NCI-H2107 (cell line): ENCODE results near the gene PSIP1.
"Not testable (repeated sequence)": the region's sequence is repeated elsewhere in the genome, so short reads cannot be mapped to it uniquely, and the experiment has no call there.

Experiments used
- DNase-seq: peaks from one replicate; lab custom pipeline; 2025; lab: John Stamatoyannopoulos, UW

The PSIP1 gene

DNA sequence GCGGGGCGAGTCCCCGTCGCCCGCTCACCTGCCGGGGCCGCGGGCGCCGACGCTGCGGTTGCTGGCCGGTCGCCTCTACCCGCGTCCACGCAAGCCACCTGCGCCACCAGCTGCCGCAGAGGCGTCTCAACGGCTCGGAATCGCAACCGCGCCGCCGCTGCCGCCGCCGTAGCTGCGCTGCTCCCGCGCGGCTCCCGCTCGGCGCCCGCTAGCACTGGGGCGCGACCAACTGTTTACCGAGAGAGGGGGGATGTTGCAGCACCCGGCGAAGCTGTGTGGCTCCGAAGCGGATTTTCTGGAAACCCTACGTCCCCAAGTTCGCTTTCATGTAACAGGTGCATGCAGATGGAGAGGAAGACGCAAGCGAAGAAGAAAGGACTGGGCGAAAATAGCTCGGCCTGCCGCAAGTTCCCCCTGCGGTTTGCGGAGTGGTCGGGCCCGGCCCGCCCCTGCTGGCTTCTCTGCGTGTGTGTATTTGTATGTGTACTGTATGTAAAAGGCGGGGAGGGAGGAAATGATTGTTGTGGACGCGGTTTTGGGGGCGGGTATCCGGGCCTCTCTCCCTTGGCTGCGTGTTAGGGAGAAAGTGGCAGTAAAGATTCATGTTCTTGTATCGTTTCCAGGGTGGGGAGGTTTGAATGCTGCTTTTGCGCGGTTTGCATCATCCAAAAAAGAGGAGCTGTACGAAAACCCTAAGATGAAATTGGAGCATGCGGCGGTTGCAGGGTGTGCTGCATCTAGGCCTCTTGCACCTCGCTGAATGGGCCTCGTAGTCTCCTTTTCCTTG, at the start of gene PSIP1:
TSS of gene PSIP1 (minus strand) at position 182 of the 787 bp plus-strand sequence. CDS start 782 bp downstream, outside the sequence.
- peak; percentile 92 for DNase-seq

DNA sequence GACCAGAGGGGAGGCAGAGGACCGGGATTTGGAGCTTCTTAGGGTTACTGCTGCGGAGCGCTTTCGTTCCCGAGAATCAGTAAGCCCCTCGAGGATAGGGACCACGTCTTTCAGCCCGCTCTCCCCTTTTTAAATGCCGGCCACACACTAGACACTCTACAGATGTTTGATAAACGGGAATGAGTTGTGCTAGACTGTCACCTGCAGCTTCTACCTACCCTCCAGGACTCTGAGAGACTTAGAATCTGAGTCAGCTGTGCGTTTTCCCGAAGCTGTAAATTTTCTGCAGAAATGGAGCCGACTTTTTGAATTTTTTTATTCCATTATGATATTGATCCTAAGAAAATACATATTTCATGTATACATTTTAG, 42.7 kb upstream of the PSIP1 start:
- no peak for DNase-seq

DNA sequence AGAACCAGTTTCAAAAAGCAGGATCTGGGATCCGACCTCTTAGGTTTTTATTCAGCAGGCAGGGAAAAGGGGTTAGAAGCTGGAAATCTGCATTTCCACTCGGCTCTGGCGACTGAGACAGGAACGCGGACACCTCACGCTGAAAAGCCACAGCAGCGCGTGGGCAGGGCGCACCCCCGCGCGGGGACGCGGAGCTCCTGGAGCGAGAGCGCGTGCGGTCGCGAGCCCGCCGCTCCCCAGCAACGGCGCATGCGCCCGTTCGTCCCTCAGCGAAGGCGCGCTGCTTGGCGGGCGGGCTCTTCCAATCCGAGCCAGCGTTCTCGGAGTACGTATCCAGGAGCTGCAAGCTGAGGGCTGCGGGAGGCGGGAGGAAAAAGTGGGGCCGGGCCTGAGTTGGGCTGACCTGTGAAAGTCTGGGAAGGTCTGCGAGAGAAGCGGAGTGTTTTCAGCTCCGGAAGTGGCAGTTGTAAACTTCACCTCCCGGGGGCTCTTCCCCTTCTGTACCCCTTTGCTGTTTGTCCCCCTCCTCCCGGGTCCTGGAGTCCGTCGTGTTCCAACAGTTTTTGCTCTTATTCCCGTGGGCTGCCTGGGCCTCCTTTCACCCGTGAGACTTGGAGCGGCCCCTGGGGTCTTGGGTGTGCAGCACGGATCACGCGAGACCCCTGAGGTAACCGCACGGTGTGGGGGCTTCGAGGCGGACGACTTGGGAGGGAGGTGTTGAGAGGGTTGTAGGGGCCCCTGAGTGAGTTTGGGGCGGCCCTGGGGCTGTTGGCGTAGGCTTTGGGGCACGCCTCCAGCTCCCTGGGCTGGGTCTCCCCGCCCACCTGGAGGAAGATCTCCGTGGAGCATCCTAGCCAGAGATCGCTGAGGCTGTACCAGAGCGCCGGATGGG, 42.1 kb upstream of the PSIP1 start, which contains the start of gene CCDC171:
TSS of gene CCDC171 (plus strand) at position 408 of the 892 bp plus-strand sequence. CDS start 11,046 bp downstream, outside the sequence.
- peak; percentile 89 for DNase-seq

DNA sequence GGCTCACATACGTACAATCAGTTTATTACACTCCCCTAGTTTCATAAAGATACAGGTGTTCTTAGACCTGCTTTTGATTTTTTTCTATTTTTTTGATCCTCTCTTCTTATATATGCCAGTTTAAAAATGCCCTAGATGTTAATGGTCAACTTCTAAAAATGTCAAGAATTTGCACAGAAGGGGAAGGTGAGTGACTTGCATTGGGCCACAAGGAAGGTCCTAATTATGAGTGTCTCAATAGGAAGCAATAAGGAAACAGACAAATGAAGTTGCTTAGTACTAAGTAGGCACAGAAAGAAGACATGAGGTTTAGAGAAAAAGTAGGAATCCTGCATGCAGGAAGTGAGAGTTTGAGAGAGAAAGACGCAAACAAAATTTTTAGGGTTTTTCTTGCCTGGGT, 38.8 kb upstream of the PSIP1 start:
- no peak for DNase-seq

DNA sequence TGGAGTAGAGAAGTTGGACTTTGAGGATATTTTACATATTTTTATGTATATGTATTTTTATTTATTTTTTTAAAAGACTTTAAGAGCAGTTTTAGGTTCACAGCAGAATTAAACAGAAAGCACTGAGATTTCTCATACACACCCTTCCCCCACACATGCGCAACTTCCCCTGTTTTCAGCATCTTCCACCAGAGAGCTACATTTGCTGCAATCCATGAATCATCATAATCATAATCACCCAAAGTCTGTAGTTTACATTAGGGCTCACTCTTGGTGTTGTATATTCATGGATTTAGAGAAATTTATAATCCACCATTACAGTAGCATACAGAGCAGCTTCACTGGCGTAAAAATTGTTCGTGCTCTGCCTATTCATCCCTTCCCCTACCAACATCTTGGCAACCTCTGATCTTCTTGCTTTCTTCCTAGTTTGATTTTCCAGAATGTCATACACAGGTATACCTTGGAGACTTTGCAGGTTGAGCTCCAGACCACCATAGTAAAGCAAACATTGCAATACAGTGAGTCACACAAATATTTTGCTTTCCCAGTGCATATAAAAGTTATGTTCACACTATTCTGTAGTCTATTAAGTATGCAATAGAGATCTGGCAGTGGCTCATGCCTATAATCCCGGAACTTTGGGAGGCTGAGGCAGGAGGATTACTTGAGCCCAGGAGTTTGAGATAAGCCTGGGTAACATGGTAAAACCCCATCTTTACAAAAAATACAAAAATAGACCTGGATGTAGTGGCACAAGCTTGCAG, 32.5 kb upstream of the PSIP1 start:
- DNase-seq: no peak

DNA sequence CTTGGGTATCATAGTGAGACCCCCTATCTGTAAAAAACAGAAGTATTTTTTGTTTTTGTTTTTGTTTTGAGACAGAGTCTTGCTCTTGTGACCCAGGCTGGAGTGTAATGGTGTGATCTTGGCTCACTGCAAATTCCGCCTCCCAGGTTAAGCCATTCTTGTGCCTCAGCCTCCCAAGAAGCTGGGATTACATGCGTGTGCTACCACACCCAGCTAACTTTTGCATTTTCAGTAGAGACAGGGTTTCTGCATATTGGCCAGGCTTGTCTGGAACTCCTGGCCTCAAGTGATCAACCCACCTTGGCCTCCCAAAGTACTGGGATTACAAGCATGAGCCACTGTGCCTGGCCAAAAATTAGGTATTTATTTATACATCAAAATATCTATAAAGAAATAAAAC, 31.9 kb upstream of the PSIP1 start:
- DNase-seq: no peak

DNA sequence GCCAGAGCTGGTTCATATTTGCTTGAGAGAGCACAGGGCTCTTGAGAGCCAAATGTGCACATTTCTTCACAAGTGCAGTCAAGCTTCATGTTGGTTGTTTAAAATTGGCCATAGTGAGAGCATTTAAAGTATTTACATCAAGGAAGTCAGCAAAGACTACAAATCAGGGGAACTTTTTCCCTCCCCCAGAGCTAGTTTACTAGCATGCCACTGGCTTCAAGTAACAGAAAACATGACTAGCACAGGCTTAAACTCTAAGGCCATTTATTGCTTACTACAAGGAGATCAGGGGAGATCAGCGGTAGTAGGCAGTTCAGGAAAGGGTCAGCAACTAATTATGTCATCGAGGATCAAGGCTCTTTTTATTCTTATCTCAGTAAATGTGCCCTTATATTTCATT, 31.1 kb upstream of the PSIP1 start:
- DNase-seq: no peak

DNA sequence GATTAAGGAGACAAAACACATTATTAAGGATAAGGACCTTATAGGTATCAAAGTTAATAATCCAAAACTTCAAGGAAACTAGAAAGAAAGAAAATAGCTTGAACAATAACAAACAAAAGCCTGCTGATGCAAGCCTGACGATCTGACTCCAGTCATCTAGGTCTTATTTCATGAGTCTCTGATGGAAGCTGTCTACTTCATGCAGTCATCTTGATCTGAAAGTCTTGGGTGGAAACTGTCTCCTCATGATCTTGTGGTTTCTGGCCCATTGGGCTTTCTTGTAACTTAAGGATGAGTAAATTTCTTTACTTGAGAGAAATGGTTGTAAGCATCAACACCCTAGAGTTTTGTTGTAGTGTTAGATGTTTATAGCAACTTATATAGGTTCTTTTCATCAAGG, 20.6 kb upstream of the PSIP1 start:
- no peak for DNase-seq

DNA sequence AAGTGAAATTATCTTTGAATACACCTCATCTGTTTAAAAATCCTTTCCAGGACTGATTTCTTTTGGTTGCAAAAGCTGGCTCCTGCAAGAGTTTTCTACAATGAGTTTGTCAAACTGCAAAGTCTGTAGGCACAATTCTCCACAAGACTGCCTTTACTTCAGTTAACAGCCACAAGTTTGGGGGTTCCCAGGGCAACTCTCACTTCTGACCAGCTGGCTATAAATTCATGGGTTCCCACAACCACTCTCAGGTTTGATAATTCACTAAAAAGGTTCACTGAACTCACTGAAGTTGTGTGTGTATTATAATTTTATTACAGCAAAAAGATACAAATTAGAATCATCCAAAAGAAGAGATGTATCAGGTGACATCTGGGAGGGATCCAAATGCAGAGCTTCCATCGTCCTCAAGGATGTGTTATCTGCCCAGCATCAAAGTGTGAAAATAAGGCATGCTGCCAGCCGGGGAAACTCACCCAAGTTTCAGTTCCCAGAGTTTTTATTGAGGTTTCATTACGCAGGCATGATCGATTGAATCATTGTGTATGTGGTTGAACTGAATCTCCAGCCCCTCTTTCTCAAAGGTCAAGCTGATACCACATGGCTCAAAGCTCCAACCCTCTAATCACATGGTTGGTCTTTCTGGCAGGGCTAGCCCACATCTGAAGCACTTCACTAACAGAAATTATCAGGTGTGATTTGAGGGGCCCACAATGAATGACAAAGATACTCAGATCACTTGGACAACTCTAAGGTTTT, 19.0 kb upstream of the PSIP1 start:
- DNase-seq: no peak

DNA sequence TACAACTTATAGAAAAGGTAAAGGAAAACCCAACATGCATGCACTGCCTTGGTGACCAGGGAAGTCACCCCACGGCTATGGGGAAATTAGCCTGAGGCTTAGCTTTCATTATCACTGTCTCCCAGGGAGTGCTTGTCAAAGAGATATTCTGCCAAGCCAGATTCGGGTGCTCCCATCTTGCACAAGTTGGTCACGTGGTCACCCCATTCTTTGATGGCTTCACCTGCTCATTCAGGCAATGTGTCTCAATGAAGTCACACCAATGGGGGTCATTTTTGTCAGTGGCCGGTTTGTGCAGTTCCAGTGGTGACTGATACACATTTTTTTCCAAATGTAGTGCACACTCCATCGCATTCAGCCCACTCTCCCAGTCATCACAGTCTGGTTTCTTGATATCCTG, 16.3 kb upstream of the PSIP1 start:
- not testable (repeated sequence) for DNase-seq

DNA sequence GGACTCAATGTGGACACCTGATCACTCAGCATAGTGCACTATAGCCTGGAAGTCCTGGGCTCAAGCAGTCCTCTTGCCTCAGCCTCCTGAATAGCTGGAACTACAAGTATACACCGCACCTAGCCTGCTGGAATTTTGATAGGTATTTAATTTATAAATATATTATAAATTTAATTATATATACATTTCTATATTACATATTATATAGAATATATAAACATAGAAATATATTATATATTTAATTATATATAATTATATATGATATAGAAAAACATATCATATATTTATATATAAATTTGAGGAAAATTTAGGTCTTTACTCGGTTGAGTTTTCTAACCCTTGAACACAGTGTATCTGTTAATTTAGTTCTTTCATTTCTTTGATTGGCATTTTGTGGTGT, 15.2 kb upstream of the PSIP1 start:
- DNase-seq: no peak

DNA sequence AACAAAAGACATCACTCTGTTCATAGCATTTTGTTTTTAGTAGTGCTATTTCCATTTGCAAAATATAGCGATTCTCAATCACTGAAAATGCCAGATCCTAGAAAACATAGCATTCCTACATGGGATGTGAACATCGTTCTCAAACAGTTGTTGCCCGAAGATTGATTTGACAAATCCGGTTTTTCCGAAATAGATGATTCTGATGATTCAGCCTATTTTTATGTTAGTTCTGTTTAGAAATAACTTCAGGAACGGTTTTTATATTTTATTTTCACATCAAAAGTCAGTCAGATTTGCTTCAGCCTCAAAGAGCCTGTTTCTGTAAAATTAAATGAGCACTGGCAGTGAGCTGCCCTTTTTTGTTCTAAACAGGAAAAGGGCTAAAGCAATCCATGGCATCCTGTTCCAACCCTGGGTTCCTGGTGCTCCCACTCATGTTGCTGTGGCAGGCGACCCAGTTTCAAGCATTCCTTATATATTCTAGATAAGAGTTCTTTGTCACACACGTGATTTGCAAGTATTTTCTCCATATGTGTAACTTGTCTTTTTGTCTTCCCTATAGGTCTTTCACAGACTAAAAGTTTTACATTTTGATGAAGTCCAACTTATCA, 14.2 kb upstream of the PSIP1 start:
- no peak for DNase-seq

DNA sequence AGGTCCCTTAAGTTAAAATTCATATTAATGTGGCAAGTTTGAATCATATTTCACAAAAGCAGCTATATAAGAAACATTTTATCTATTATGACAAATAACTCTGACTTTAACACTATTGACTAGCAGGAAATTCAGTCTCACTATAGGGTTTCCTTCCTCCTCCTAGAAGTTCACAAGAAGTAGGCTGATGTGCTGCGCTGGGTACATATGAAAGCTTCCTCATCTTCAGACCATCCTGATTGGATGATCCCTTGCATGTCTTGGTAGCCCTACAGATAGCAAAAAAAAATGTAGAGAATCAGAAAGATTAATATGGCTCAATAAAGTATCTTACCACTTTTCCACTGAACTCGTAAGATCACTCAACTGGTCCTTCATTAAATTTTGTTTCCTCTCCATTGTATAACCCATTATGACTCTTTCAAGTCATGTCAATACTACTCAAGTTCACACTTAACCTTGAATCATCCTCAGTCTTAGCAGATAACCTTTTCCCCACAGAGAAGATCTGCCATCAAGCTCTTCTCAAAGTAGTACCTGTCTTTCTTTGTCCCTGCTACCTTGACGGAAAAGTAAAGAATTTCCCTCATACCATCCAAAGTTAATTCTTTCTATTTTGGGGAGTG, 11.5 kb upstream of the PSIP1 start:
- no peak for DNase-seq

DNA sequence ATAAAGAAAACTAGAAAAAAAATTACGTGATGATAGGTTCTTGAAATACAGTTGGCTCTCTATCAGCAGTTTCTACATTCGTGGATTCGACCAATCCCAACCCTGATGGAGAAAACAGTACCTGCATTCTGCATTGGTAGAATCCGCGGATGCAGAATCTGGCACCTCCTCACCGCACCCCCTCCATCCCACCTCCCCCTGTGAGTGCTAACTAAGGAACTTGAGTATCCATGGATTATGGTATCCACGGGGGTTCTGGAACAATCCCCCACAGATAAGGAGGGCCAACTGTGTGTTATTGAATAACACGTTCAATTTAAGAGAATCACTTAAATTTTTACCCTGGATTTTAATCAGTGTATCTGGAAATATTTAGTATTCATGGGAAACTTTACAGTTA, 10.5 kb upstream of the PSIP1 start:
- no peak for DNase-seq

DNA sequence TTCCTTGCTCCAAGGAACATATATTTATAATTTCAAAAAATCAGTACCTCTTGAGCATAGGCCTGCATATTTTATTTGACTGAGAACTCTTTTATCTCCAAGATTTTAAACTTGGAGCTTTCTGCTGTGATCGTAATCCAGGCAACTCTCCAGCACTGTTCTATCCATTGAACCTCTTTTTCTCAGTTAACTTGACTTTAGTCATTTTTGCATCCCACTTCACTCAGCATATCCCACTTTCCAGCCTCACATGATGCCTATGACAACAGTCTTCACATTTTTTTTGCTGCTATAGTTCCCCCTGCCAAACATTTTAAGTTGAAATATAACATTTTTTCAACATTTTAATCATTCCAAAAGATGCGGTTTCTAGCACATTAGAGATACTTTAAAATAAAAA, 9.1 kb upstream of the PSIP1 start:
- no peak for DNase-seq

DNA sequence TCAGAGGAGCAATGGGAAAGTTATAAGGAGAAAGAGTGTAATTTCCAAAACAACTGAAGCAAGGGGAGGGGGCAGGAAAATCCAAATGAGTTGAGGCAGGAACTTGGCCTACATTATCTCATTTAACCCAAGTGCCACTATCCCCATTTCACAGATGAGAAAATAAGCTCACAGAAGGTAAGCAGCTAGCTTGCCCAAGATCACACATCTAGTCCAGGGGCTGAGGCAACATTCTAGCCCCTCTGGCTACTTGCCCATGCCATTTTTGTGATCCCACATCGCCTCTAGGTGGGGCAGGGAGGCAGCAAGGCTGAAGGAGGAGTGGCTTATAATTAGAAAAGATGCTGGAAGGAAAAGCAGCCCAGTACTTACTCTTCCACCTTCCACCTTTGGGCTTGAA, 2.6 kb upstream of the PSIP1 start:
- no peak for DNase-seq

DNA sequence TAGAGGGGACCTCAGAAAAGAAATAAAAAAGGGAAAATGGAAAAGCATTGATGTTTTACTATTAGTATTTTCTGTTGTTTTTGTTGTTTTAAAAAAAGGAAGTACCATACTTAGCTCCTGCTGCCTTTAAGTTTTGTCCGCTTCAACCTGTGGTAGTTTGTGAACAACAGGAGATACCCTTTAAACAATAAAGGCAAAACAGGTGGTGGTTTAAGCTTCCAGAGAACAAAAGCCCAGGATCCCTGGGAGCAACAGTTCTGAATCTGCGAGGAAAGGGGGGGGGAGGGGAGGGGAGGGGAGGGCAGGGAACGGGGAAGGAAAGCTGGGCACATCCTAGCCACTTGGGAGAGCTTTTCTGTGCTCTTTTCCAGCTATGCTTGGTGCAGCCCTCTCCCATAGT, 2.1 kb upstream of the PSIP1 start:
- DNase-seq: no peak

DNA sequence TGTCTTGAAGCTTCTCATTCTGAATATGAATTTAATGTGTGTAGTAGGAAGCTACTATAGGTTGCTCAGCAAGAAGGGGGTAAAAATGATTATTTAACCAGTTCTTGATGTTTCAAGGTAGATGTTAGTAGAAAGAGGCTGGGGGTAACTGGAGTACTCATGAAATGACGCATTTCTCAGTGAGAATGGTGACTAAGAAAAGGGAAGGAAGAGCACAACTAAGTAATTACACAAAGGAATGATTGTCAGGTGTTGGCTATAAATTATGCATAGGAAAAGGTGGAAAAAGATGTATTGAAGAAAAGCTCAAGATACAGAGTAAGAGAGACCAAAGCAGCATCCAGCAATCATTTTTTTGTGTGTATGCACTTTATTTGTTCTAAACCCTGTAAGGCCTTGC, 1.4 kb upstream of the PSIP1 start:
- no peak for DNase-seq

DNA sequence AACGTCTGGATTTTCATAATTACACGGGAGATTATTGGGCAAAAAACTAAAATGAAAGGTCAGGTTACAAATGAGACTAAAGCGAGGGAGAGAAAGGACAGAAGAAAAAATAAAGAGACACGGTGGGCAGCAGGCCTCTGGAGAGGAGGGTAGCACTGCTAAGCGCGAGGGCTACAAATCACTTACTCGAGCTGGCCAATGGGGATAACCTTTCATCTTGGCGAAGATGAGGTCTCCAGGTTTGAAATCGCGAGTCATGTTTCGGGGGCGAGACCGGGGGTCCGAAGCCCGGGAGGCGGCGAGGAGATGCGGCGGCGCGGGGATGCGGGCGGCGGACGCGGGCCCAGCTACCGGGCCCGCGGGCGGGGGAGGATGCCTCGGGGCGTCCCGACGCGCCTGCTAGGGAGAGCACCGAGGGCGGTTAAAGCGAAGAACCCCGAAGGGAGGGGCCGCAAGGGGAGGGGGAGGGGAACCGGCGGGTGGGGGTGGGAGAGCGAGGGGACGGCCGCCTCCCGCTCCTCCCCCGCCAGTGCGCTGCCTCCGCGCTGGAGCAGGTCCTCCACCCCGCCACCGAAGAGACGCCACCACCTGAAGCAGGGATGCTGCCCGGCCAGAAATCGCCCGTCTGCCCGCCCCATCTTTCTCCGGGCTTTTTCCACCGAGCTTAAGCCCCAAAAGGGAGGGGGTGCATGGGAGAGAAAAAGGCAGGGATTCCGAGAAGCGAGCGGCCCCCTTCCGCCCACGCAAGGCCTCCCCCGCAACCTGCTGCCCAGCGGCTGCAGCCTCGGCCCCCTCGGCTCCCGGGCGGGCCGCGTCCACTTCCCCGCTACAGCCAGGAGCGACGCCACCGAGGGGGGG, 610 bp downstream of the PSIP1 start:
- no peak for DNase-seq

DNA sequence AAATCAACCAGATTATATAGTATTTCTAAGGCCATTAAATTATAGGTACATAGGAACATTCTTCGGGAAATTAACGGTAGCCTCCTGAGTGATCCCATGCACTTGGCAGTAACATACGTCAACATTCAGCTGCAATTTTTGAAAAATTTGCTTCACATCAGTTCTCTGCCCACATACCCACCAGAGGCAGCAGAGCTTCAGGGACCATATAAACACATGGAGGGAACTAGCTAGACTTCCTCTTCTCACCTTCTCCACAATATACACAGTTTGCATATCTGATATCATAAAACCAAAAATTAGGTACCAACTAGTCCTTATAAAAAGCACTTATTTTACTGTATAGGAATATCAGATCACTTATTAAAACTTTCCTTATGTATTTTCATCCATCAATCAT, 4.8 kb downstream of the PSIP1 start:
- no peak for DNase-seq
